Measurements from ENCODE around the gene GRIA4.

- TF ChIP-seq POLR2A (IDR thresholded peaks at IDR 0.05) = no peak
- TF ChIP-seq CTCF (IDR thresholded peaks at IDR 0.05) = no peak
Measured at GRCh38 chr11:105741488-105742020, 131.7 kb downstream of the GRIA4 start.

All from heart left ventricle (tissue), 13 donors.